SK-N-SH treated with all-trans-retinoic acid at 6 μM for 48 hours (cell line): ENCODE data around the gene FFAR3.

Experiments
- ESRRG ChIP-seq: fragments of 250-450 bp; sonication (Bioruptor Pico); IDR thresholded peaks from 2 replicates; pipeline ENCODE4 v1.6.1; 2021; ENCODE audit warnings: mild to moderate bottlenecking
- PATZ1 ChIP-seq: fragments of 250-450 bp; sonication (Bioruptor Pico); IDR thresholded peaks from 2 replicates; pipeline ENCODE4 v1.8.0; 2020; ENCODE audit warnings: mild to moderate bottlenecking, moderate library complexity, borderline replicate concordance
- POU6F1 ChIP-seq: fragments of 250-450 bp; sonication (Bioruptor Pico); IDR thresholded peaks from 2 replicates; pipeline ENCODE4 v1.8.0; 2021; ENCODE audit warnings: low read depth, mild to moderate bottlenecking, moderate library complexity, borderline replicate concordance
- ZFP3 ChIP-seq: fragments of 250-450 bp; sonication (Bioruptor Pico); IDR thresholded peaks from 2 replicates; pipeline ENCODE4 v1.5.0; 2020; ENCODE audit warnings: mild to moderate bottlenecking, moderate library complexity
- ZFP30 ChIP-seq: fragments of 450-650 bp; formaldehyde crosslinking; IDR thresholded peaks from 2 replicates; pipeline ENCODE4 v1.5.0; 2022; ENCODE audit warnings: mild to moderate bottlenecking, moderate library complexity
- ZNF565 ChIP-seq: fragments of 450-650 bp; formaldehyde crosslinking; conservative IDR thresholded peaks from 2 replicates; pipeline ENCODE4 v1.5.0; 2020; ENCODE audit warnings: low read depth, mild to moderate bottlenecking, moderate library complexity

- TF ChIP-seq ZFP3 (CRISPR knock-in tag) (no peak), ESRRG (CRISPR knock-in tag) (no peak), ZNF565 (CRISPR knock-in tag) (no peak), PATZ1 (no peak), POU6F1 (no peak), ZFP30 (CRISPR knock-in tag) (no peak)
Observed at GRCh38 chr19:35373492-35373891, 15.2 kb downstream of the FFAR3 start.
